HCT116 (cell line): ENCODE measurements around the gene PHPT1. TPM values are rescaled to one million over a fixed set of nuclear protein-coding genes. Genes with fewer than 3 reads are reported as not detected.

Experiments used
- ATAC-seq: fragments of 200-7000 bp; cut with Tn5 transposase; 2 replicates; pipeline ENCODE4 v1.9.1; 2020; ENCODE audit warnings: mild to moderate bottlenecking, moderate library complexity
- BruUV-seq: library from RNA; stranded (reverse); fragments of 400-500 nt; replicated peaks from 2 replicates; lab custom pipeline; 2021; lab: Mats Ljungman, UMichigan
- CTCF ChIA-PET: fragments of 300-600 bp; sonication (Branson Sonifier 250); formaldehyde crosslinking; loops from one replicate; lab custom pipeline; 2021; ENCODE audit warnings: antibody characterized with exemption; lab: Charles Lee
- POLR2A ChIA-PET: fragments of 300-600, 350-600 bp; sonication (Branson Sonifier 250); formaldehyde crosslinking; loops from one replicate; lab custom pipeline; 2021; ENCODE audit warnings: antibody characterized with exemption; lab: Charles Lee
- RAD21 ChIA-PET, 2 experiments: fragments of 300-600 bp; sonication (Branson Sonifier 250); formaldehyde crosslinking; loops; one replicate each; lab custom pipeline; 2023; ENCODE audit warnings: low total read pairs in 2 of 2; ENCODE audit not compliant: uncharacterized antibody in 2 of 2, unreplicated experiment in 2 of 2, low non-redundant PET in 1 of 2; lab: Charles Lee
- DNase-seq: peaks from one replicate; pipeline ENCODE4 v3.0.0-alpha.2; 2010; ENCODE audit warnings: low read depth, low spot score
- H2AFZ ChIP-seq: fragments of 200-600 bp; shearing (Covaris generic), sonication (generic); 2 replicates; pipeline ENCODE4 v1.6.1; 2017; ENCODE audit warnings: low read depth, mixed run types, mixed read lengths, antibody characterized with exemption, low read length; ENCODE audit not compliant: poor library complexity, severe bottlenecking
- H3K27ac ChIP-seq: 2 replicates; pipeline ENCODE4 v1.5.1; 2012; ENCODE audit warnings: low read depth, low read length
- H3K27me3 ChIP-seq: fragments of 200-600 bp; sonication (generic); 2 replicates; pipeline ENCODE4 v1.6.1; 2016; ENCODE audit warnings: mixed run types, low read length, mixed read lengths; ENCODE audit not compliant: insufficient read depth
- H3K36me3 ChIP-seq, 2 experiments: fragments of 200-500 bp in 1 of 2; fragments of 200-600 bp in 1 of 2; sonication (Bioruptor generic) in 1 of 2; sonication (generic) in 1 of 2; 2 replicates each; pipeline versions ENCODE4 v1.5.1 to v1.6.1; 2014 to 2016; ENCODE audit warnings: low read length in 2 of 2, inconsistent platforms in 1 of 2, mixed read lengths in 1 of 2, mixed run types in 1 of 2; ENCODE audit not compliant: insufficient read depth in 2 of 2, control insufficient read depth in 1 of 2
- H3K4me1 ChIP-seq, 2 experiments: fragments of 200-600 bp in 1 of 2; sonication (generic) in 1 of 2; 2 replicates each; pipeline versions ENCODE4 v1.5.1 to v1.6.1; 2012 to 2017; ENCODE audit warnings: low read length in 2 of 2, inconsistent platforms in 1 of 2, mild to moderate bottlenecking in 1 of 2, mixed read lengths in 1 of 2, mixed run types in 1 of 2, moderate library complexity in 1 of 2; ENCODE audit not compliant: insufficient read depth in 2 of 2, control insufficient read depth in 1 of 2
- H3K4me2 ChIP-seq: fragments of 200-600 bp; sonication (generic); 2 replicates; pipeline ENCODE4 v1.6.1; 2017; ENCODE audit warnings: mixed run types, low read length, mixed read lengths
- H3K4me3 ChIP-seq, 2 experiments: fragments of 200-600 bp in 1 of 2; sonication (generic) in 1 of 2; replicated peaks in 1 of 2; 2 replicates each; pipeline ENCODE4 v1.5.1; 2011 to 2016; ENCODE audit warnings: low read length in 2 of 2, control low read depth in 1 of 2, low read depth in 1 of 2, mild to moderate bottlenecking in 1 of 2, mixed read lengths in 1 of 2, mixed run types in 1 of 2
- H3K79me2 ChIP-seq: fragments of 200-600 bp; sonication (generic); 2 replicates; pipeline ENCODE4 v1.6.1; 2017; ENCODE audit warnings: mild to moderate bottlenecking, mixed run types, low read length, moderate library complexity, mixed read lengths; ENCODE audit not compliant: insufficient read depth
- H3K9ac ChIP-seq: fragments of 200-600 bp; sonication (generic); 2 replicates; pipeline ENCODE4 v1.6.1; 2016; ENCODE audit warnings: low read length, mixed read lengths
- H3K9me2 ChIP-seq: fragments of 200-600 bp; sonication (generic), shearing (Covaris generic); 2 replicates; pipeline ENCODE4 v1.6.1; 2017; ENCODE audit warnings: mixed run types, mild to moderate bottlenecking, moderate library complexity; ENCODE audit not compliant: insufficient read depth
- H3K9me3 ChIP-seq, 2 experiments: fragments of 200-500 bp in 1 of 2; fragments of 200-600 bp in 1 of 2; sonication (Bioruptor generic) in 1 of 2; sonication (generic) in 1 of 2; 2 replicates each; pipeline ENCODE4 v1.6.1; 2014 to 2017; ENCODE audit warnings: low read length in 2 of 2, mixed read lengths in 2 of 2, inconsistent platforms in 1 of 2, low read depth in 1 of 2, mild to moderate bottlenecking in 1 of 2, mixed run types in 1 of 2, moderate library complexity in 1 of 2; ENCODE audit not compliant: control insufficient read depth in 1 of 2, insufficient read depth in 1 of 2
- H4K20me1 ChIP-seq: fragments of 200-600 bp; sonication (generic), shearing (Covaris generic); 2 replicates; pipeline ENCODE4 v1.6.1; 2017; ENCODE audit warnings: mixed run types, mild to moderate bottlenecking, moderate library complexity; ENCODE audit not compliant: insufficient read depth
- CBX3 ChIP-seq: IDR thresholded peaks from 2 replicates; pipeline ENCODE4 v1.6.1; 2012; ENCODE audit warnings: low read depth
- CEBPB ChIP-seq: IDR thresholded peaks from 2 replicates; pipeline ENCODE4 v1.6.1; 2012; ENCODE audit warnings: low read depth
- FOSL1 ChIP-seq: IDR thresholded peaks from 2 replicates; pipeline ENCODE4 v1.6.1; 2012; ENCODE audit warnings: low read depth
- JUND ChIP-seq: IDR thresholded peaks from 2 replicates; pipeline ENCODE4 v1.6.1; 2012
- POLR2A ChIP-seq: IDR thresholded peaks from 2 replicates; pipeline ENCODE4 v1.7.0; 2011; ENCODE audit warnings: borderline replicate concordance; ENCODE audit not compliant: insufficient read depth, insufficient read length; ENCODE audit errors: extremely low read depth
- POLR2AphosphoS5 ChIP-seq: IDR thresholded peaks from 2 replicates; pipeline ENCODE4 v1.6.1; 2011; ENCODE audit warnings: mild to moderate bottlenecking, low read depth, low read length, moderate library complexity
- RAD21 ChIP-seq: IDR thresholded peaks from 2 replicates; pipeline ENCODE4 v1.6.1; 2012; ENCODE audit warnings: low read depth, mild to moderate bottlenecking
- TCF7L2 ChIP-seq: IDR thresholded peaks from 2 replicates; pipeline ENCODE4 v1.7.0; 2011; ENCODE audit warnings: borderline replicate concordance, inconsistent platforms; ENCODE audit not compliant: insufficient read depth, insufficient read length; ENCODE audit errors: extremely low read depth
- ZFX ChIP-seq: fragments of 450-650 bp; IDR thresholded peaks from 2 replicates; pipeline ENCODE4 v1.6.1; 2017
- intact Hi-C: fragments of 100-400 bp; cut with micrococcal nuclease; formaldehyde crosslinking; loops from 2 replicates; pipeline ENCODE4 v1.10.0; 2022
- total RNA-seq: library from RNA; stranded (reverse); gene quantifications from one replicate; pipeline ENCODE4 v1.2.1, GENCODE V29; 2021; ENCODE audit not compliant: unreplicated experiment
- TF ChIP-seq, protein P1 (sequence below): IDR thresholded peaks from 2 replicates; pipeline ENCODE4 v1.6.1; 2012; ENCODE audit warnings: low read depth
- TF ChIP-seq, protein P2 (sequence below): IDR thresholded peaks from 2 replicates; pipeline ENCODE4 v1.6.1; 2012
- TF ChIP-seq, protein P3 (sequence below): IDR thresholded peaks from 2 replicates; pipeline ENCODE4 v1.6.1; 2012

PHPT1 gene
- total RNA-seq, 1 experiment from 2014 or later: 148 TPM

GRCh38 chr9:136829412-136829811 is 19.8 kb upstream of the PHPT1 start:
- DNase-seq (no peak), ATAC-seq (no peak)
- ChIA-PET RAD21 (no interaction called here), POLR2A (no interaction called here), CTCF (no interaction called here)
- Histone ChIP-seq H3K9me3 (no peaks in the 10 kb centered on the region), H2AFZ (no peak overlapping the region), H3K4me3 (no peak overlapping the region), H3K9me2 (no peaks in the 10 kb centered on the region), H3K4me1 (no peaks in the 10 kb centered on the region), H3K27me3 (no peaks in the 10 kb centered on the region), H3K79me2 (no peaks in the 10 kb centered on the region), H3K27ac (no peak overlapping the region), H4K20me1 (no peaks in the 10 kb centered on the region), H3K36me3 (peaks cover 7 to 13% of the 10 kb centered on the region in 2 experiments), H3K9ac (no peak overlapping the region), H3K4me2 (no peak overlapping the region)
- intact Hi-C loops: no loop called here
- TF ChIP-seq FOSL1: no peak
- BruUV-seq: no TSS peak

- RAD21 ChIA-PET: no interaction called here
These were observed 19.0 kb upstream of the PHPT1 start for GRCh38 chr9:136829981-136830885.

More at GRCh38 chr9:136829981-136830885, 19.0 kb upstream of the PHPT1 start:
- no peak overlapping the region for H3K4me3 ChIP-seq
- intact Hi-C loops: no loop called here
- H3K27ac ChIP-seq: no peak overlapping the region
- no peak overlapping the region for H3K9ac ChIP-seq
- H2AFZ ChIP-seq: no peak overlapping the region
- TF ChIP-seq ZFX (no peak), POLR2A (no peak), JUND (no peak), FOSL1 (no peak), POLR2AphosphoS5 (no peak), CEBPB (no peak), CBX3 (no peak), RAD21 (no peak), TCF7L2 (no peak)
- TF ChIP-seq, protein P1, sequence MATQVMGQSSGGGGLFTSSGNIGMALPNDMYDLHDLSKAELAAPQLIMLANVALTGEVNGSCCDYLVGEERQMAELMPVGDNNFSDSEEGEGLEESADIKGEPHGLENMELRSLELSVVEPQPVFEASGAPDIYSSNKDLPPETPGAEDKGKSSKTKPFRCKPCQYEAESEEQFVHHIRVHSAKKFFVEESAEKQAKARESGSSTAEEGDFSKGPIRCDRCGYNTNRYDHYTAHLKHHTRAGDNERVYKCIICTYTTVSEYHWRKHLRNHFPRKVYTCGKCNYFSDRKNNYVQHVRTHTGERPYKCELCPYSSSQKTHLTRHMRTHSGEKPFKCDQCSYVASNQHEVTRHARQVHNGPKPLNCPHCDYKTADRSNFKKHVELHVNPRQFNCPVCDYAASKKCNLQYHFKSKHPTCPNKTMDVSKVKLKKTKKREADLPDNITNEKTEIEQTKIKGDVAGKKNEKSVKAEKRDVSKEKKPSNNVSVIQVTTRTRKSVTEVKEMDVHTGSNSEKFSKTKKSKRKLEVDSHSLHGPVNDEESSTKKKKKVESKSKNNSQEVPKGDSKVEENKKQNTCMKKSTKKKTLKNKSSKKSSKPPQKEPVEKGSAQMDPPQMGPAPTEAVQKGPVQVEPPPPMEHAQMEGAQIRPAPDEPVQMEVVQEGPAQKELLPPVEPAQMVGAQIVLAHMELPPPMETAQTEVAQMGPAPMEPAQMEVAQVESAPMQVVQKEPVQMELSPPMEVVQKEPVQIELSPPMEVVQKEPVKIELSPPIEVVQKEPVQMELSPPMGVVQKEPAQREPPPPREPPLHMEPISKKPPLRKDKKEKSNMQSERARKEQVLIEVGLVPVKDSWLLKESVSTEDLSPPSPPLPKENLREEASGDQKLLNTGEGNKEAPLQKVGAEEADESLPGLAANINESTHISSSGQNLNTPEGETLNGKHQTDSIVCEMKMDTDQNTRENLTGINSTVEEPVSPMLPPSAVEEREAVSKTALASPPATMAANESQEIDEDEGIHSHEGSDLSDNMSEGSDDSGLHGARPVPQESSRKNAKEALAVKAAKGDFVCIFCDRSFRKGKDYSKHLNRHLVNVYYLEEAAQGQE: no peak
- TF ChIP-seq, protein P2, sequence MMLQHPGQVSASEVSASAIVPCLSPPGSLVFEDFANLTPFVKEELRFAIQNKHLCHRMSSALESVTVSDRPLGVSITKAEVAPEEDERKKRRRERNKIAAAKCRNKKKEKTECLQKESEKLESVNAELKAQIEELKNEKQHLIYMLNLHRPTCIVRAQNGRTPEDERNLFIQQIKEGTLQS: no peak
- TF ChIP-seq, protein P3, sequence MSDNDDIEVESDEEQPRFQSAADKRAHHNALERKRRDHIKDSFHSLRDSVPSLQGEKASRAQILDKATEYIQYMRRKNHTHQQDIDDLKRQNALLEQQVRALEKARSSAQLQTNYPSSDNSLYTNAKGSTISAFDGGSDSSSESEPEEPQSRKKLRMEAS: no peak
- CTCF ChIA-PET: interaction anchor here (1.0 kb wide), 1 partner anchor 12 kb away, joined by 3 read pairs; the partner anchor contains the start of gene AJM1
- H3K4me2 ChIP-seq: no peak overlapping the region
- no peaks in the 10 kb centered on the region for H3K4me1 ChIP-seq
- no peaks in the 10 kb centered on the region for H3K9me2 ChIP-seq
- no peak for DNase-seq
- no peaks in the 10 kb centered on the region for H4K20me1 ChIP-seq
- POLR2A ChIA-PET: no interaction called here
- H3K27me3 ChIP-seq: no peaks in the 10 kb centered on the region
- no peak for ATAC-seq
- no peaks in the 10 kb centered on the region for H3K9me3 ChIP-seq
- H3K79me2 ChIP-seq: no peaks in the 10 kb centered on the region
- peaks cover 7 to 13% of the 10 kb centered on the region in 2 experiments for H3K36me3 ChIP-seq
- no TSS peak for BruUV-seq
